Measurements from ENCODE around the gene ACP5.

- TF ChIP-seq CTCF (IDR thresholded peaks at IDR 0.05; ENCODE audit: low read depth, low read length) = no peak
- no peak for TF ChIP-seq EZH2phosphoT487 (IDR thresholded peaks at IDR 0.05; ENCODE audit: low read depth)
These were observed 22.2 kb downstream of the ACP5 start for GRCh38 chr19:11555246-11555645.

Measured in OCI-LY3 (cell line).